Small intestine (tissue), 16 donors: ENCODE measurements around the gene CIDEC. TPM values are rescaled to one million over a fixed set of nuclear protein-coding genes. Genes with fewer than 3 reads are reported as not detected.
A peak's percentile ranks its signal among the peaks of the same experiment; 100 is the strongest.

Experiments used
- DNase-seq, 2 donors: peaks; one replicate each; pipeline versions ENCODE4 v3.0.0 to v3.0.0-alpha.2; 2013
- FAIRE-seq: peaks from 2 replicates; lab custom pipeline; 2012; peaks lifted over from hg19 to GRCh38; lab: Jason Lieb, UNC
- H3K27ac ChIP-seq, 3 donors: one replicate each; pipeline ENCODE4 v1.5.1; 2013; ENCODE audit warnings: low read length in 2 of 3, mild to moderate bottlenecking in 2 of 3, control low read depth in 1 of 3, inconsistent platforms in 1 of 3, low read depth in 1 of 3, moderate library complexity in 1 of 3
- H3K27me3 ChIP-seq, 3 donors: one replicate each; pipeline ENCODE4 v1.6.1; 2013; ENCODE audit warnings: low read length in 3 of 3, inconsistent platforms in 1 of 3; ENCODE audit not compliant: control insufficient read depth in 3 of 3, insufficient read depth in 3 of 3
- H3K36me3 ChIP-seq, 3 donors: one replicate each; pipeline ENCODE4 v1.6.1; 2013; ENCODE audit warnings: low read length in 3 of 3, inconsistent platforms in 1 of 3, low read depth in 1 of 3, mild to moderate bottlenecking in 1 of 3, moderate library complexity in 1 of 3; ENCODE audit not compliant: control insufficient read depth in 3 of 3, insufficient read depth in 2 of 3
- H3K4me1 ChIP-seq, 3 donors: one replicate each; pipeline ENCODE4 v1.6.1; 2013; ENCODE audit warnings: low read length in 2 of 3, inconsistent platforms in 1 of 3, low read depth in 1 of 3, mild to moderate bottlenecking in 1 of 3, moderate library complexity in 1 of 3; ENCODE audit not compliant: control insufficient read depth in 3 of 3, insufficient read depth in 2 of 3
- H3K4me3 ChIP-seq, 3 donors: one replicate each; pipeline ENCODE4 v1.5.1; 2013; ENCODE audit warnings: low read length in 3 of 3, control low read depth in 1 of 3, inconsistent platforms in 1 of 3, low read depth in 1 of 3, mild to moderate bottlenecking in 1 of 3, moderate library complexity in 1 of 3
- H3K9me3 ChIP-seq, 2 donors: one replicate each; pipeline ENCODE4 v1.6.1; 2013; ENCODE audit warnings: low read depth in 1 of 2, low read length in 1 of 2; ENCODE audit not compliant: control insufficient read depth in 2 of 2, insufficient read depth in 1 of 2
- WGBS, 3 donors: extraction: QIAGEN DNeasy Blood & Tissue Kit; methylation state at CpG; one replicate each; pipeline ENCODE4 v1.1.7; 2013; 5-methylcytosine and 5-hydroxymethylcytosine counted together
- long read RNA-seq, 10 donors: transcript quantifications; one replicate each; lab custom pipeline, GENCODE V29; 2026
- polyA plus RNA-seq, 4 donors: library from polyadenylated mRNA; stranded (reverse) in 3 of 4; unstranded in 1 of 4; fragments of 200-250 nt in 3 of 4; fragments of 120-200 nt in 1 of 4; gene quantifications; one replicate each; pipeline versions ENCODE4 v1.2.1 to v1.2.3, GENCODE V29; 2013
- donor health status: healthy with polysubstance abuse.
- donor health status: control.
- donor health status: control.
- donor health status: Bipolar disorder and iron deficiency.
- donor health status: healthy.

The CIDEC gene
- 100 to 1,000 TPM in 2 of 4 donors, 10 to 100 TPM in 2; 19.0 to 748 (median 310) TPM for polyA plus RNA-seq
- long read RNA-seq, donor 1: 0 reads
- long read RNA-seq, donor 2, transcript CIDEC-202 (6 exons, 1,199 nt): major isoform, 13 of 24 reads
- long read RNA-seq, donor 2, partial matches to known transcripts: 11 of 24 reads
- long read RNA-seq, donor 2, other reads (novel, unspliced or antisense): 0 of 24 reads
- long read RNA-seq, donor 3, partial matches to known transcripts: 0 of 4 reads
- long read RNA-seq, donor 3, other reads (novel, unspliced or antisense): 0 of 4 reads
- long read RNA-seq, donor 4: 0 reads
- long read RNA-seq, donor 5, partial matches to known transcripts: 0 of 1 reads
- long read RNA-seq, donor 5, other reads (novel, unspliced or antisense): 0 of 1 reads
- long read RNA-seq, donor 6, transcript CIDEC-202 (6 exons, 1,199 nt): major isoform, 11 of 11 reads
- long read RNA-seq, donor 6, partial matches to known transcripts: 0 of 11 reads
- long read RNA-seq, donor 6, other reads (novel, unspliced or antisense): 0 of 11 reads
- long read RNA-seq, donor 7: 0 reads
- long read RNA-seq, donor 8: 0 reads
- long read RNA-seq, donor 9, partial matches to known transcripts: 0 of 4 reads
- long read RNA-seq, donor 9, other reads (novel, unspliced or antisense): 0 of 4 reads
- long read RNA-seq, donor 10, partial matches to known transcripts: 0 of 3 reads
- long read RNA-seq, donor 10, other reads (novel, unspliced or antisense): 0 of 3 reads

GRCh38 chr3:9879830-9880549 lies at the start of gene CIDEC:
TSS of gene CIDEC (minus strand) at chr3:9880253. CDS start at chr3:9878486, 1,767 bp downstream.
- no peak for FAIRE-seq

DNA sequence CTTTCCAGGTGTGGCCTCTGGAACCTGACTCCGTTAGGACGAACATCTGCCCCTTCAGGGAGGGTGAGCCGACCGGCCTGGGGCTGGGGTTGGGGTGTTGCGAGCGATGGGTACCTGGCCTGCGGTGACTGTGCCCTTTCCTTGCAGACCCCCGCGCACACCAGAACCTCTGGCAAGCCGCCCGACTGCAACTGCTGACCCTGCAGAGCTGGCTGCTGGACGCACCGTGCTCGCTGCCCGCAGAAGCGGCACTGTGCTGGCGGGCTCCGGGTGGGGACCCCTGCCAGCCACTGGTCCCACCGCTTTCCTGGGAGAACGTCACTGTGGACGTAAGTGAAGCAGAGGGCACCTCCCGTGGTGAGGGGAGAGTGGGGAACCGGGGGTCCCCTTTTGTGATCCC lies 48.1 kb upstream of the CIDEC start:
- DNase-seq: no peak
- H3K36me3 ChIP-seq: peaks cover 0 to 46% (median 6%) of the 10 kb centered on the region in 3 donors
- no peaks in the 10 kb centered on the region for H3K9me3 ChIP-seq
- no peak overlapping the region for H3K4me3 ChIP-seq
- no peak overlapping the region for H3K27ac ChIP-seq
- no peak for FAIRE-seq
- 95 to 97% (median 96%) methylated on average over 23 of the region's 23 CpGs for WGBS, 3 donors
- no peaks in the 10 kb centered on the region for H3K27me3 ChIP-seq
- peaks cover 0 to 5% (median 0%) of the 10 kb centered on the region in 3 donors for H3K4me1 ChIP-seq

More at GRCh38 chr3:9879830-9880549, at the start of gene CIDEC:
- WGBS, 3 donors: 85 to 90% (median 89%) methylated on average over 7 of the region's 7 CpGs
- no peak for DNase-seq
- Histone ChIP-seq H3K4me3 (no peak within 1 kb of the TSS), H3K27me3 (no peaks in the 10 kb centered on the region), H3K4me1 (peaks cover 0 to 34% (median 0%) of the 10 kb centered on the region in 3 donors), H3K36me3 (peaks cover 0 to 2% (median 0%) of the 10 kb centered on the region in 3 donors), H3K27ac (peak within 1 kb of the TSS; percentile 67 to 86 (median 69)), H3K9me3 (no peaks in the 10 kb centered on the region)

- Histone ChIP-seq H3K27ac (no peak overlapping the region), H3K27me3 (no peaks in the 10 kb centered on the region), H3K4me3 (peak overlapping the region in 1 of 3 donors; percentile 13), H3K9me3 (no peaks in the 10 kb centered on the region), H3K4me1 (peaks cover 4 to 35% (median 4%) of the 10 kb centered on the region in 3 donors), H3K36me3 (peaks cover 0 to 41% (median 2%) of the 10 kb centered on the region in 3 donors)
- FAIRE-seq (no peak), DNase-seq (no peak)
- WGBS, 3 donors: 84 to 91% (median 90%) methylated on average over 8 of the region's 8 CpGs
Observed at GRCh38 chr3:9918261-9919038, 38.4 kb upstream of the CIDEC start.

GRCh38 chr3:9917820-9918219 lies 37.8 kb upstream of the CIDEC start:
- Histone ChIP-seq H3K9me3 (no peaks in the 10 kb centered on the region), H3K27ac (peak overlapping the region in 1 of 3 donors; percentile 77), H3K27me3 (no peaks in the 10 kb centered on the region), H3K4me1 (peaks cover 4 to 35% (median 4%) of the 10 kb centered on the region in 3 donors), H3K4me3 (peak overlapping the region in 2 of 3 donors; percentile 43 to 54), H3K36me3 (peaks cover 0 to 38% (median 2%) of the 10 kb centered on the region in 3 donors)
- no peak for FAIRE-seq
- peak in 1 of 2 donors; percentile 20 for DNase-seq
- 22 to 57% (median 47%) methylated on average over 10 of the region's 10 CpGs for WGBS, 3 donors

DNA sequence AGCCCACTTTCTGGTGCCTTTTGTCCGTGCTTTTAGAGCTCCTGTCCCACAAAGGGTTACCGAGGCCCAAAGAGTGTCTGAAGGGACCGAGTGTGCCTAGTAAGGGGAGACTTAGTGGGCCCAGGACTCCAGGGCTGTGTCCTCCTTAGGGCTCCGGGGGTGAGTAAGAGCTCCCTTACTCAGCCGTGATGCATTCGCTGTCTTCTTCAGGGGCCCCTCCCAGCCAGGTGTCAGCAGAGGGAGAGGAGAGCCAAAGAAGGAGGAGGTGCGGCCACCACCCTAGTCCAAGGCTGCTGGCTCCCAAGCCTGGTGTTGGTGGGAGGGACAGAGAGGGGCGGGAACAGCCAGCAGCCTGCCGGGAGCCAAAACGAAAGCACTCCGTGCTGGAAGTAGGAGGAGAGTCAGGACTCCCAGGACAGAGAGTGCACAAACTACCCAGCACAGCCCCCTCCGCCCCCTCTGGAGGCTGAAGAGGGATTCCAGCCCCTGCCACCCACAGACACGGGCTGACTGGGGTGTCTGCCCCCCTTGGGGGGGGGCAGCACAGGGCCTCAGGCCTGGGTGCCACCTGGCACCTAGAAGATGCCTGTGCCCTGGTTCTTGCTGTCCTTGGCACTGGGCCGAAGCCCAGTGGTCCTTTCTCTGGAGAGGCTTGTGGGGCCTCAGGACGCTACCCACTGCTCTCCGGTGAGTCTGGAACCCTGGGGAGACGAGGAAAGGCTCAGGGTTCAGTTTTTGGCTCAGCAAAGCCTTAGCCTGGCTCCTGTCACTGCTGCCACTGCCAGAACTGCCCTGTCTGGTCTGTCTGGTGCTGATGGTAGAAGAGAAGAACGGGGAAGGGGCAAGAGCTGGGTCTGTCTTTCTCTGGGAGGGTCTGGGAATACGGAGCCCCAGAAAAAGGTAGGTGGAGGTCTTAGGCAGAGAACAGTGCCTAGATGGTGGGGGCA lies 37.0 kb upstream of the CIDEC start, which contains the start of gene IL17RC:
Gene IL17RC (plus strand): TSS at position 365 of the 947 bp plus-strand sequence. CDS start 218 bp downstream, at position 583.
- Histone ChIP-seq H3K27me3 (no peaks in the 10 kb centered on the region), H3K9me3 (no peaks in the 10 kb centered on the region), H3K27ac (peak within 1 kb of the TSS; percentile 83 to 86 (median 84)), H3K36me3 (peaks cover 0 to 45% (median 2%) of the 10 kb centered on the region in 3 donors), H3K4me1 (peaks cover 4 to 35% (median 6%) of the 10 kb centered on the region in 3 donors), H3K4me3 (peak within 1 kb of the TSS in 2 of 3 donors; percentile 48 to 54)
- FAIRE-seq (no peak), DNase-seq (peak; percentile 94 to 97)
- 5 to 19% (median 16%) methylated on average over 17 to 19 of the region's 19 CpGs for WGBS, 3 donors

- no peak for FAIRE-seq
- H3K4me3 ChIP-seq: peak overlapping the region in 1 of 3 donors; percentile 43
- no peak for DNase-seq
- H3K4me1 ChIP-seq: peaks cover 4 to 35% (median 6%) of the 10 kb centered on the region in 3 donors
- H3K27me3 ChIP-seq: no peaks in the 10 kb centered on the region
- H3K36me3 ChIP-seq: peaks cover 0 to 50% (median 3%) of the 10 kb centered on the region in 3 donors
- H3K9me3 ChIP-seq: no peaks in the 10 kb centered on the region
- H3K27ac ChIP-seq: peak overlapping the region; percentile 70 to 84 (median 83)
- WGBS, 3 donors: 24 to 50% (median 49%) methylated on average over 7 of the region's 7 CpGs
Observed at GRCh38 chr3:9916346-9916733, 36.3 kb upstream of the CIDEC start.
